ENCODE results near the gene CYP24A1. TPM values are rescaled to one million over a fixed set of nuclear protein-coding genes. Genes with fewer than 3 reads are reported as not detected.

The CYP24A1 gene
- total RNA-seq, 1 donor: not detected

- DNase-seq (ENCODE audit: insufficient read length, low spot score, missing footprints): no peak
- Histone ChIP-seq H3K27ac (ENCODE audit: low read depth, low read length) (no peak overlapping the region), H3K9me3 (ENCODE audit: low read depth, low read length) (no peaks in the 10 kb centered on the region), H3K36me3 (ENCODE audit: insufficient read depth, low read length) (no peaks in the 10 kb centered on the region), H3K79me2 (ENCODE audit: insufficient read depth, low read length) (peaks cover 35% of the 10 kb centered on the region), H2AFZ (ENCODE audit: low read length) (no peak overlapping the region), H3K4me3 (ENCODE audit: insufficient read depth, low read length) (peak overlapping the region; percentile 91), H3K4me1 (ENCODE audit: insufficient read depth, low read length) (peaks cover 14% of the 10 kb centered on the region), H3K4me2 (ENCODE audit: insufficient read depth, low read length) (peak overlapping the region; percentile 86), H3K27me3 (ENCODE audit: insufficient read depth, low read length) (no peaks in the 10 kb centered on the region), H4K20me1 (ENCODE audit: insufficient read depth, low read length) (peaks cover 17% of the 10 kb centered on the region)
- TF ChIP-seq, protein P1, sequence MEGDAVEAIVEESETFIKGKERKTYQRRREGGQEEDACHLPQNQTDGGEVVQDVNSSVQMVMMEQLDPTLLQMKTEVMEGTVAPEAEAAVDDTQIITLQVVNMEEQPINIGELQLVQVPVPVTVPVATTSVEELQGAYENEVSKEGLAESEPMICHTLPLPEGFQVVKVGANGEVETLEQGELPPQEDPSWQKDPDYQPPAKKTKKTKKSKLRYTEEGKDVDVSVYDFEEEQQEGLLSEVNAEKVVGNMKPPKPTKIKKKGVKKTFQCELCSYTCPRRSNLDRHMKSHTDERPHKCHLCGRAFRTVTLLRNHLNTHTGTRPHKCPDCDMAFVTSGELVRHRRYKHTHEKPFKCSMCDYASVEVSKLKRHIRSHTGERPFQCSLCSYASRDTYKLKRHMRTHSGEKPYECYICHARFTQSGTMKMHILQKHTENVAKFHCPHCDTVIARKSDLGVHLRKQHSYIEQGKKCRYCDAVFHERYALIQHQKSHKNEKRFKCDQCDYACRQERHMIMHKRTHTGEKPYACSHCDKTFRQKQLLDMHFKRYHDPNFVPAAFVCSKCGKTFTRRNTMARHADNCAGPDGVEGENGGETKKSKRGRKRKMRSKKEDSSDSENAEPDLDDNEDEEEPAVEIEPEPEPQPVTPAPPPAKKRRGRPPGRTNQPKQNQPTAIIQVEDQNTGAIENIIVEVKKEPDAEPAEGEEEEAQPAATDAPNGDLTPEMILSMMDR (IDR thresholded peaks at IDR 0.05; ENCODE audit: extremely low read depth, low read depth, low read length): no peak
Measured at GRCh38 chr20:54207053-54207742, 33.4 kb upstream of the CYP24A1 start.

DNA sequence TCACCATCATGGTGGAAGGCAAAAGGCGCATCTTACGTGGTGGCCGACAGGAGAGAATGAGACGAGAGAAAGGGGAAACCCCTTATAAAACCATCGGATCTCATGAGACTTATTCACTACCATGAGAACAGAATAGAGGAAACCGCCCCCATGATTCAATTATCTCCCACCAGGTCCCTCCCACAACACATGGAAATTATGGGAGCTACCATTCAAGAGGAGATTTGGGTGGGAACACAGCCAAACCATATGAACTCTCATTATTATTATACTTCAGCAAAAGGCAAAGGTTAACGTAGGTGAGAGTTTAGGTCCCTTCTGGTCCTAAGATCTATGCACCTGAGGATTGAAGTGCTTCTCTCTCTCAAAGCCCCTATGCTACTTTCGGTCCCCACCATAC, 31.7 kb upstream of the CYP24A1 start:
- peaks cover 24% of the 10 kb centered on the region for H3K79me2 ChIP-seq (ENCODE audit: insufficient read depth, low read length)
- no peak overlapping the region for H2AFZ ChIP-seq (ENCODE audit: low read length)
- peaks cover 12% of the 10 kb centered on the region for H3K4me1 ChIP-seq (ENCODE audit: insufficient read depth, low read length)
- no peak for DNase-seq (ENCODE audit: insufficient read length, low spot score, missing footprints)
- H3K27ac ChIP-seq (ENCODE audit: low read depth, low read length): no peak overlapping the region
- TF ChIP-seq, protein P1 (IDR thresholded peaks at IDR 0.05; ENCODE audit: extremely low read depth, low read depth, low read length): no peak
- H3K36me3 ChIP-seq (ENCODE audit: insufficient read depth, low read length): no peaks in the 10 kb centered on the region
- H4K20me1 ChIP-seq (ENCODE audit: insufficient read depth, low read length): peaks cover 13% of the 10 kb centered on the region
- H3K27me3 ChIP-seq (ENCODE audit: insufficient read depth, low read length): no peaks in the 10 kb centered on the region
- H3K9me3 ChIP-seq (ENCODE audit: low read depth, low read length): no peaks in the 10 kb centered on the region
- no peak overlapping the region for H3K4me3 ChIP-seq (ENCODE audit: insufficient read depth, low read length)
- H3K4me2 ChIP-seq (ENCODE audit: insufficient read depth, low read length): no peak overlapping the region

DNA sequence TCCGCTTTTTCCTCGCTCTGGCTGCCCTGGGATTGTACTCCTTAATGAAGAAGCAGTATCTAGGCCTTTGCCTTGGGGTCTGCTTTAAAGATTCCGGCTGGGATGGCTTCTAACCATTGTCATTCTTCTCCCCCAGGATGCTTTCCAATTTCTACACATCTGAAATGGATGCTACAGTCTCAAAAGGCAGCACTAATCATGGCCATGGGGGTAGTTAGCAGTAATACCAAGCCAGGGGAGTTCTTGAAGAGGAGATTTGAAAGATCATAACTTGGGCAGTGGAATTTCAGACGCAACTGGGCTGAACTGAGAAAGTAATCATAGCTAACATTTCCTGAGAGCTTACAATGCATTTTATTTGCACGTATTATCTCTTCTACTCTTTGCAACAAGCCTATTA, 30.7 kb upstream of the CYP24A1 start:
- TF ChIP-seq, protein P1 (IDR thresholded peaks at IDR 0.05; ENCODE audit: extremely low read depth, low read depth, low read length): no peak
- H2AFZ ChIP-seq (ENCODE audit: low read length): no peak overlapping the region
- no peak overlapping the region for H3K4me2 ChIP-seq (ENCODE audit: insufficient read depth, low read length)
- no peaks in the 10 kb centered on the region for H3K9me3 ChIP-seq (ENCODE audit: low read depth, low read length)
- H3K36me3 ChIP-seq (ENCODE audit: insufficient read depth, low read length): no peaks in the 10 kb centered on the region
- H4K20me1 ChIP-seq (ENCODE audit: insufficient read depth, low read length): peaks cover 6% of the 10 kb centered on the region
- no peaks in the 10 kb centered on the region for H3K27me3 ChIP-seq (ENCODE audit: insufficient read depth, low read length)
- peaks cover 14% of the 10 kb centered on the region for H3K79me2 ChIP-seq (ENCODE audit: insufficient read depth, low read length)
- DNase-seq (ENCODE audit: insufficient read length, low spot score, missing footprints): no peak
- H3K27ac ChIP-seq (ENCODE audit: low read depth, low read length): no peak overlapping the region
- H3K4me3 ChIP-seq (ENCODE audit: insufficient read depth, low read length): no peak overlapping the region
- H3K4me1 ChIP-seq (ENCODE audit: insufficient read depth, low read length): peaks cover 9% of the 10 kb centered on the region

DNA sequence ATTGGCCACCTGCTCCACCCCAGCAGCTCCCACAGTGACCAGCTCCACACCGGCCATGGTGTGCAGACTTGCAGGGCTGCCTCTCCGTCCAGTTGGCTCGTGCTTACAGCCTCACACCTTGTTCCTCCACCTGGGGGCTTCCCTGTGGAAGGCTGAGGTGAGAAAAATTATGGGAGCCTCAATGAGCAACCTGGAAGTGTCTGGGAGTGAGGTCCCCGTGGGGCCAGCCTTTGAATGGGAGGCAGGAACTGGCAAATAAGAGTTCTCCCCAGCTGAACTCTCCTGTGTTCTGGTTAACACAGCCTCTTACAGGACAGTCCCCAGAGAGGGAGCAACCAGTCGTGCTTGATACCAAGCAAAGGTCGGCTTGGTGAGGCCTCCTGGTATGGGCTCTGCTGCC, 30.3 kb upstream of the CYP24A1 start:
- Histone ChIP-seq H3K27me3 (ENCODE audit: insufficient read depth, low read length) (no peaks in the 10 kb centered on the region), H3K4me3 (ENCODE audit: insufficient read depth, low read length) (no peak overlapping the region), H3K79me2 (ENCODE audit: insufficient read depth, low read length) (peaks cover 10% of the 10 kb centered on the region), H3K36me3 (ENCODE audit: insufficient read depth, low read length) (no peaks in the 10 kb centered on the region), H2AFZ (ENCODE audit: low read length) (no peak overlapping the region), H3K4me1 (ENCODE audit: insufficient read depth, low read length) (peaks cover 5% of the 10 kb centered on the region), H3K9me3 (ENCODE audit: low read depth, low read length) (no peaks in the 10 kb centered on the region), H3K27ac (ENCODE audit: low read depth, low read length) (no peak overlapping the region), H3K4me2 (ENCODE audit: insufficient read depth, low read length) (no peak overlapping the region), H4K20me1 (ENCODE audit: insufficient read depth, low read length) (peaks cover 2% of the 10 kb centered on the region)
- TF ChIP-seq, protein P1 (IDR thresholded peaks at IDR 0.05; ENCODE audit: extremely low read depth, low read depth, low read length): no peak
- DNase-seq (ENCODE audit: insufficient read length, low spot score, missing footprints): no peak
